H9 (cell line): ENCODE results near the gene MIR17HG. TPM values are rescaled to one million over a fixed set of nuclear protein-coding genes. Genes with fewer than 3 reads are reported as not detected.
A peak's percentile ranks its signal among the peaks of the same experiment; 100 is the strongest.

Source experiments
- DNase-seq: peaks from one replicate; pipeline ENCODE4 v3.0.0-alpha.2; 2017
- H2AFZ ChIP-seq: one replicate; pipeline ENCODE4 v1.6.1; 2013; ENCODE audit warnings: mild to moderate bottlenecking, low read length, control low read depth, moderate library complexity
- H2AK5ac ChIP-seq: 2 replicates; pipeline ENCODE4 v1.6.1; 2013; ENCODE audit warnings: low read length, control low read depth, mixed read lengths; ENCODE audit not compliant: insufficient read length
- H2BK120ac ChIP-seq: one replicate; pipeline ENCODE4 v1.6.1; 2013; ENCODE audit warnings: low read depth, mild to moderate bottlenecking, low read length, control low read depth, inconsistent platforms; ENCODE audit not compliant: poor library complexity, severe bottlenecking
- H2BK12ac ChIP-seq: 2 replicates; pipeline ENCODE4 v1.6.1; 2013; ENCODE audit warnings: low read length, control low read depth, mixed read lengths, low read depth; ENCODE audit not compliant: insufficient read length
- H2BK15ac ChIP-seq: 2 replicates; pipeline ENCODE4 v1.6.1; 2013; ENCODE audit warnings: low read depth, low read length, control low read depth
- H2BK20ac ChIP-seq: one replicate; pipeline ENCODE4 v1.6.1; 2013; ENCODE audit warnings: low read depth, mild to moderate bottlenecking, low read length, control low read depth, inconsistent platforms; ENCODE audit not compliant: poor library complexity, severe bottlenecking
- H2BK5ac ChIP-seq: 2 replicates; pipeline ENCODE4 v1.6.1; 2013; ENCODE audit warnings: low read length, control low read depth, mixed read lengths; ENCODE audit not compliant: insufficient read length
- H3K14ac ChIP-seq: 2 replicates; pipeline ENCODE4 v1.6.1; 2013; ENCODE audit warnings: low read length, control low read depth; ENCODE audit not compliant: insufficient read depth
- H3K18ac ChIP-seq: 2 replicates; pipeline ENCODE4 v1.6.1; 2013; ENCODE audit warnings: low read depth, mild to moderate bottlenecking, mixed read lengths, low read length, control low read depth; ENCODE audit not compliant: insufficient read length
- H3K23ac ChIP-seq: 2 replicates; pipeline ENCODE4 v1.6.1; 2013; ENCODE audit warnings: low read length, control low read depth, mixed read lengths, low read depth; ENCODE audit not compliant: insufficient read length
- H3K23me2 ChIP-seq: 2 replicates; pipeline ENCODE4 v1.6.1; 2013; ENCODE audit warnings: low read depth, mild to moderate bottlenecking, mixed read lengths, low read length, control low read depth; ENCODE audit not compliant: insufficient read length, poor library complexity, severe bottlenecking
- H3K27ac ChIP-seq: 2 replicates; pipeline ENCODE4 v1.5.1; 2013; ENCODE audit warnings: low read length, control low read depth, mixed read lengths, low read depth; ENCODE audit not compliant: insufficient read length
- H3K27me3 ChIP-seq: 2 replicates; pipeline ENCODE4 v1.6.1; 2013; ENCODE audit warnings: low read length, control low read depth, inconsistent platforms; ENCODE audit not compliant: insufficient read depth
- H3K4ac ChIP-seq: 2 replicates; pipeline ENCODE4 v1.6.1; 2013; ENCODE audit warnings: low read depth, mild to moderate bottlenecking, control low read depth, inconsistent platforms, low read length, moderate library complexity
- H3K4me1 ChIP-seq: 2 replicates; pipeline ENCODE4 v1.6.1; 2013; ENCODE audit warnings: low read length, control low read depth, inconsistent platforms; ENCODE audit not compliant: insufficient read depth
- H3K4me2 ChIP-seq: 2 replicates; pipeline ENCODE4 v1.6.1; 2013; ENCODE audit warnings: low read length, control low read depth, mixed read lengths; ENCODE audit not compliant: insufficient read length, insufficient read depth
- H3K56ac ChIP-seq: 2 replicates; pipeline ENCODE4 v1.6.1; 2013; ENCODE audit warnings: low read depth, mild to moderate bottlenecking, mixed read lengths, low read length, control low read depth; ENCODE audit not compliant: insufficient read length
- H3K79me1 ChIP-seq: 2 replicates; pipeline ENCODE4 v1.6.1; 2013; ENCODE audit warnings: low read depth, mild to moderate bottlenecking, moderate library complexity, low read length, control low read depth, inconsistent platforms; ENCODE audit not compliant: insufficient read depth, poor library complexity, severe bottlenecking
- H3K79me2 ChIP-seq: 2 replicates; pipeline ENCODE4 v1.6.1; 2013; ENCODE audit warnings: low read length, control low read depth, inconsistent platforms; ENCODE audit not compliant: insufficient read depth
- H3K9ac ChIP-seq: 2 replicates; pipeline ENCODE4 v1.6.1; 2013; ENCODE audit warnings: low read length, control low read depth, mixed read lengths; ENCODE audit not compliant: insufficient read length; ENCODE audit errors: extremely low read depth
- H3K9me3 ChIP-seq: one replicate; pipeline ENCODE4 v1.6.1; 2013; ENCODE audit warnings: low read depth, low read length, inconsistent platforms; ENCODE audit not compliant: control insufficient read depth
- H3T11ph ChIP-seq: one replicate; pipeline ENCODE4 v1.6.1; 2013; ENCODE audit warnings: mild to moderate bottlenecking, low read length, control low read depth, inconsistent platforms
- H4K20me1 ChIP-seq: one replicate; pipeline ENCODE4 v1.6.1; 2013; ENCODE audit not compliant: control insufficient read depth, insufficient read length, insufficient read depth
- H4K5ac ChIP-seq: 2 replicates; pipeline ENCODE4 v1.6.1; 2013; ENCODE audit warnings: low read depth, mild to moderate bottlenecking, mixed read lengths, low read length, control low read depth; ENCODE audit not compliant: insufficient read length
- H4K8ac ChIP-seq: replicated peaks from 2 replicates; pipeline ENCODE4 v1.6.1; 2013; ENCODE audit warnings: low read length, control low read depth, mixed read lengths, low read depth; ENCODE audit not compliant: insufficient read length
- H4K91ac ChIP-seq: 2 replicates; pipeline ENCODE4 v1.6.1; 2013; ENCODE audit warnings: low read depth, mild to moderate bottlenecking, moderate library complexity, mixed read lengths, low read length, control low read depth; ENCODE audit not compliant: insufficient read length
- H3K27ac Mint-ChIP-seq, 3 experiments: 2 replicates in 2 of 3; 3 replicates in 1 of 3; pipeline ENCODE4 v1.8.0; 2020 to 2021; ENCODE audit warnings: mixed read lengths in 3 of 3, mild to moderate bottlenecking in 1 of 3, moderate library complexity in 1 of 3
- H3K27me3 Mint-ChIP-seq: 2 replicates; pipeline ENCODE4 v1.8.0; 2021; ENCODE audit warnings: low read depth, mild to moderate bottlenecking, moderate library complexity, mixed read lengths
- H3K36me3 Mint-ChIP-seq, 3 experiments: 2 replicates in 2 of 3; 3 replicates in 1 of 3; pipeline ENCODE4 v1.8.0; 2020 to 2021; ENCODE audit warnings: low read depth in 3 of 3, mixed read lengths in 3 of 3; ENCODE audit not compliant: insufficient read depth in 1 of 3
- H3K4me1 Mint-ChIP-seq, 2 experiments: 2 replicates each; pipeline ENCODE4 v1.8.0; 2020; ENCODE audit warnings: mixed read lengths in 2 of 2
- H3K4me3 Mint-ChIP-seq, 2 experiments: 2 replicates in 1 of 2; 3 replicates in 1 of 2; pipeline ENCODE4 v1.8.0; 2020 to 2021; ENCODE audit warnings: mild to moderate bottlenecking in 2 of 2, mixed read lengths in 2 of 2, moderate library complexity in 1 of 2
- H3K9me3 Mint-ChIP-seq, 2 experiments: 2 replicates in 1 of 2; 3 replicates in 1 of 2; pipeline ENCODE4 v1.8.0; 2020; ENCODE audit warnings: mild to moderate bottlenecking in 2 of 2, mixed read lengths in 2 of 2, moderate library complexity in 1 of 2
- WGBS: extraction: QIAGEN DNeasy Blood & Tissue Kit; methylation state at CpG from one replicate; pipeline ENCODE4 v1.1.7; 2013; ENCODE audit warnings: missing lambda C conversion rate, low lambda C conversion rate, mixed read lengths; ENCODE audit not compliant: insufficient read length; ENCODE audit errors: extremely low coverage; 5-methylcytosine and 5-hydroxymethylcytosine counted together
- total RNA-seq: library from RNA; stranded (reverse); gene quantifications from 2 replicates; pipeline ENCODE4 v1.2.1, GENCODE V29; 2021
- TF ChIP-seq, protein P1 (sequence below): fragments of 200-600 bp; sonication (generic); conservative IDR thresholded peaks from 3 replicates; pipeline ENCODE4 v1.8.0; 2021; ENCODE audit warnings: antibody characterized with exemption, mild to moderate bottlenecking

The MIR17HG gene
- total RNA-seq, 1 experiment from 2014 or later: 38.7 TPM

- no peak for DNase-seq
- Histone ChIP-seq H2BK20ac (no peak overlapping the region), H2BK5ac (no peak overlapping the region), H3K4me2 (no peak overlapping the region), H3K56ac (no peak overlapping the region), H2AK5ac (no peak overlapping the region), H4K8ac (no peak overlapping the region), H3K27ac (no peak overlapping the region), H2BK15ac (no peak overlapping the region), H2AFZ (no peak overlapping the region), H3K14ac (no peak overlapping the region), H3K79me1 (no peaks in the 10 kb centered on the region), H4K5ac (no peak overlapping the region), H4K91ac (no peak overlapping the region), H3K9ac (no peak overlapping the region), H2BK12ac (no peak overlapping the region), H3T11ph (no peak overlapping the region), H3K27me3 (no peaks in the 10 kb centered on the region), H3K9me3 (no peaks in the 10 kb centered on the region), H3K79me2 (no peaks in the 10 kb centered on the region), H3K23me2 (no peaks in the 10 kb centered on the region), H2BK120ac (no peak overlapping the region), H3K23ac (no peak overlapping the region), H4K20me1 (no peaks in the 10 kb centered on the region), H3K18ac (no peak overlapping the region), H3K4ac (no peak overlapping the region), H3K4me1 (no peaks in the 10 kb centered on the region; the same call in 1 of the 2 replicates)
- peaks cover 14 to 27% (median 18%) of the 10 kb centered on the region in 3 experiments; a peak in 6 of 7 replicates for H3K36me3 Mint-ChIP-seq
- peaks cover 1% of the 10 kb centered on the region; the same call in 1 of the 2 replicates for H3K27me3 Mint-ChIP-seq
- H3K4me3 Mint-ChIP-seq: no peak overlapping the region
- H3K27ac Mint-ChIP-seq: peak overlapping the region in 1 of 3 experiments; percentile 51; a peak in 1 of 7 replicates
- TF ChIP-seq, protein P1, sequence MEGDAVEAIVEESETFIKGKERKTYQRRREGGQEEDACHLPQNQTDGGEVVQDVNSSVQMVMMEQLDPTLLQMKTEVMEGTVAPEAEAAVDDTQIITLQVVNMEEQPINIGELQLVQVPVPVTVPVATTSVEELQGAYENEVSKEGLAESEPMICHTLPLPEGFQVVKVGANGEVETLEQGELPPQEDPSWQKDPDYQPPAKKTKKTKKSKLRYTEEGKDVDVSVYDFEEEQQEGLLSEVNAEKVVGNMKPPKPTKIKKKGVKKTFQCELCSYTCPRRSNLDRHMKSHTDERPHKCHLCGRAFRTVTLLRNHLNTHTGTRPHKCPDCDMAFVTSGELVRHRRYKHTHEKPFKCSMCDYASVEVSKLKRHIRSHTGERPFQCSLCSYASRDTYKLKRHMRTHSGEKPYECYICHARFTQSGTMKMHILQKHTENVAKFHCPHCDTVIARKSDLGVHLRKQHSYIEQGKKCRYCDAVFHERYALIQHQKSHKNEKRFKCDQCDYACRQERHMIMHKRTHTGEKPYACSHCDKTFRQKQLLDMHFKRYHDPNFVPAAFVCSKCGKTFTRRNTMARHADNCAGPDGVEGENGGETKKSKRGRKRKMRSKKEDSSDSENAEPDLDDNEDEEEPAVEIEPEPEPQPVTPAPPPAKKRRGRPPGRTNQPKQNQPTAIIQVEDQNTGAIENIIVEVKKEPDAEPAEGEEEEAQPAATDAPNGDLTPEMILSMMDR: no peak
- H3K4me1 Mint-ChIP-seq: no peaks in the 10 kb centered on the region
- no peaks in the 10 kb centered on the region for H3K9me3 Mint-ChIP-seq
- no CpG with 5 or more reads among the region's 3 CpGs for WGBS
Measured at GRCh38 chr13:91359631-91360030, 12.1 kb downstream of the MIR17HG start.
